Parathyroid adenoma (tissue), 2 donors: ENCODE results near the gene TNFRSF19.

Source experiments
- H2AFZ ChIP-seq: fragments of 300-600 bp; sonication (generic); one replicate; pipeline ENCODE4 v1.7.0; 2017; ENCODE audit warnings: antibody characterized with exemption, mild to moderate bottlenecking
- H3K27ac ChIP-seq: fragments of 300-600 bp; sonication (generic); one replicate; pipeline ENCODE4 v1.7.0; 2017
- H3K27me3 ChIP-seq: fragments of 300-600 bp; sonication (generic); one replicate; pipeline ENCODE4 v1.7.0; 2017; ENCODE audit warnings: low read length; ENCODE audit not compliant: control insufficient read depth, insufficient read depth
- H3K36me3 ChIP-seq: fragments of 300-600 bp; sonication (generic); one replicate; pipeline ENCODE4 v1.7.0; 2017; ENCODE audit warnings: low read length; ENCODE audit not compliant: control insufficient read depth, insufficient read depth
- H3K4me1 ChIP-seq: fragments of 300-600 bp; sonication (generic); one replicate; pipeline ENCODE4 v1.7.0; 2017; ENCODE audit warnings: control low read depth
- H3K4me2 ChIP-seq: fragments of 300-600 bp; sonication (generic); one replicate; pipeline ENCODE4 v1.7.0; 2017; ENCODE audit warnings: low read length
- H3K4me3 ChIP-seq: fragments of 300-600 bp; sonication (generic); one replicate; pipeline ENCODE4 v1.7.0; 2017; ENCODE audit warnings: low read depth, low read length
- H3K79me2 ChIP-seq: fragments of 300-600 bp; sonication (generic); one replicate; pipeline ENCODE4 v1.7.0; 2017; ENCODE audit warnings: control low read depth
- H3K9ac ChIP-seq: fragments of 300-600 bp; sonication (generic); one replicate; pipeline ENCODE4 v1.7.0; 2017; ENCODE audit warnings: mild to moderate bottlenecking
- H3K9me3 ChIP-seq: fragments of 300-600 bp; sonication (generic); one replicate; pipeline ENCODE4 v1.7.0; 2017; ENCODE audit warnings: low read length; ENCODE audit not compliant: control insufficient read depth
- CTCF ChIP-seq: fragments of 300-600 bp; sonication (generic); IDR thresholded peaks from one replicate; pipeline ENCODE4 v1.7.0; 2017; ENCODE audit warnings: antibody characterized with exemption, mild to moderate bottlenecking
- donor health status: primary hyperparathyroidism.

The TNFRSF19 gene

GRCh38 chr13:23541221-23541824, 28.9 kb upstream of the TNFRSF19 start:
- no peak for TF ChIP-seq CTCF

GRCh38 chr13:23544668-23545067, 25.5 kb upstream of the TNFRSF19 start:
- Histone ChIP-seq H3K9ac (no peak overlapping the region), H3K79me2 (no peaks in the 10 kb centered on the region)
- no peak for TF ChIP-seq CTCF

More at GRCh38 chr13:23541221-23541824, 28.9 kb upstream of the TNFRSF19 start:
- Histone ChIP-seq H3K79me2 (no peaks in the 10 kb centered on the region), H3K9ac (no peak overlapping the region), H3K27me3 (no peaks in the 10 kb centered on the region), H3K9me3 (no peaks in the 10 kb centered on the region), H3K27ac (no peak overlapping the region), H3K4me1 (no peaks in the 10 kb centered on the region), H3K4me3 (no peak overlapping the region), H3K4me2 (no peak overlapping the region), H3K36me3 (no peaks in the 10 kb centered on the region), H2AFZ (no peak overlapping the region)

GRCh38 chr13:23547000-23547590, 23.1 kb upstream of the TNFRSF19 start:
- Histone ChIP-seq H2AFZ (peak overlapping the region; percentile 17), H3K9me3 (no peaks in the 10 kb centered on the region), H3K4me1 (no peaks in the 10 kb centered on the region), H3K79me2 (no peaks in the 10 kb centered on the region), H3K27ac (no peak overlapping the region), H3K4me2 (peak overlapping the region; percentile 68), H3K27me3 (no peaks in the 10 kb centered on the region), H3K4me3 (peak overlapping the region; percentile 30), H3K36me3 (no peaks in the 10 kb centered on the region), H3K9ac (no peak overlapping the region)
- no peak for TF ChIP-seq CTCF

More at GRCh38 chr13:23544668-23545067, 25.5 kb upstream of the TNFRSF19 start:
- H3K36me3 ChIP-seq = no peaks in the 10 kb centered on the region
- no peak overlapping the region for H3K27ac ChIP-seq
- H2AFZ ChIP-seq = no peak overlapping the region
- no peak overlapping the region for H3K4me2 ChIP-seq
- H3K27me3 ChIP-seq = no peaks in the 10 kb centered on the region
- H3K4me1 ChIP-seq = no peaks in the 10 kb centered on the region
- no peak overlapping the region for H3K4me3 ChIP-seq
- no peaks in the 10 kb centered on the region for H3K9me3 ChIP-seq

- Histone ChIP-seq H3K79me2 (no peaks in the 10 kb centered on the region), H3K9ac (no peak overlapping the region), H3K4me1 (no peaks in the 10 kb centered on the region), H3K27me3 (no peaks in the 10 kb centered on the region), H3K4me3 (no peak overlapping the region), H3K27ac (no peak overlapping the region), H3K4me2 (no peak overlapping the region), H2AFZ (no peak overlapping the region), H3K36me3 (no peaks in the 10 kb centered on the region), H3K9me3 (no peaks in the 10 kb centered on the region)
- no peak for TF ChIP-seq CTCF
Measured at GRCh38 chr13:23549724-23550123, 20.5 kb upstream of the TNFRSF19 start.

GRCh38 chr13:23550163-23550562, 20.0 kb upstream of the TNFRSF19 start:
- Histone ChIP-seq H3K27ac (no peak overlapping the region), H3K4me2 (no peak overlapping the region), H3K79me2 (no peaks in the 10 kb centered on the region), H3K27me3 (no peaks in the 10 kb centered on the region), H3K4me1 (no peaks in the 10 kb centered on the region), H2AFZ (no peak overlapping the region), H3K9me3 (no peaks in the 10 kb centered on the region), H3K9ac (no peak overlapping the region), H3K4me3 (no peak overlapping the region), H3K36me3 (no peaks in the 10 kb centered on the region)
- no peak for TF ChIP-seq CTCF
